Hypothalamus (tissue), 51 donors: Measurements from ENCODE around the gene SLC6A19.

Experiments
- DNase-seq, 51 donors: peaks; one replicate each; lab custom pipeline; 2025; lab: John Stamatoyannopoulos, UW

Gene SLC6A19

DNA sequence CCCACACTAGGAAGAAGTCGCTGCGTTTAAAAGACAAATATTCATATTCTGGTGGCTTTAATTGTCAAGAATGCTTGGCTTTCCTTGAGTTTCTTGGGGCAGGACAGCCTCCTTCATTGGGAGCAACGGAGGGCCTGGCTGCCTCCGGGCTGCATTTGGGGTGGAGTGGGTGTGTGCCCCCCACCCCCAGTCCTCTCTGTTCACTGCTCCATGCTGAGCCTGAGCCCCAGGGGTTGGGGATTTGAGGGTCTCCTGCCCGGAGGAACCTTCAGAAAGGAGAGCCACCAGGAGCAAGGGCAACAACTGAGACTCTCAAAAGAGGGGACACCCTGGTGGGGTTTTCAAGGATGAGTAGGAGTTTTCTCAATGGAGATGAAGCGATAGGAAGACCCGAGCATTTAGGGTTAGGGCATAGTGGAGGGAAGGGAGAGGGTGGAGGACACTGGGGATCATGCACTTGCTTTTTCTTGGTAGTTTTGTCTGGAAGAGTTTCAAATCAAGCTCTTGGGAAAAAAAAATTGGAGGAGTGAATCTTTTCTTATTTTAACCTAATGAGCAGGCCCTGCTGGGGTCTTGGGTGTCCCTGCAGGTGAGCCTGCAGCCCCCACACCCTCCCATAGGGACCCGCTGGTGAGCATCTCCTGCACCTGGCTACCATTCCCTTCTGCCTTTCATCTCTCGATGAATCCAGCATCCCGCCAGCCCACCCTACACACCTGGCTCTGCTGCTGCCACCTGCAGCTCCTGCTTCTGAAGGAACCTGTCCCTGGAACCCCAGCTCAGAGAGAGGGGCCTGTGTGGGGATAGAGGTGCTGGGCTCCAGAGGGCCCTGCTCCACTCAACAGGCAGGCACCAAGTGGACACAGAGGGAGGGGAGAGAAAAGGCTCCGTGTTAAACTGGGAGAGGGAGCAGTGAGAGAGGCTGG is 4.1 kb downstream of the SLC6A19 start:
- DNase-seq = no peak

DNA sequence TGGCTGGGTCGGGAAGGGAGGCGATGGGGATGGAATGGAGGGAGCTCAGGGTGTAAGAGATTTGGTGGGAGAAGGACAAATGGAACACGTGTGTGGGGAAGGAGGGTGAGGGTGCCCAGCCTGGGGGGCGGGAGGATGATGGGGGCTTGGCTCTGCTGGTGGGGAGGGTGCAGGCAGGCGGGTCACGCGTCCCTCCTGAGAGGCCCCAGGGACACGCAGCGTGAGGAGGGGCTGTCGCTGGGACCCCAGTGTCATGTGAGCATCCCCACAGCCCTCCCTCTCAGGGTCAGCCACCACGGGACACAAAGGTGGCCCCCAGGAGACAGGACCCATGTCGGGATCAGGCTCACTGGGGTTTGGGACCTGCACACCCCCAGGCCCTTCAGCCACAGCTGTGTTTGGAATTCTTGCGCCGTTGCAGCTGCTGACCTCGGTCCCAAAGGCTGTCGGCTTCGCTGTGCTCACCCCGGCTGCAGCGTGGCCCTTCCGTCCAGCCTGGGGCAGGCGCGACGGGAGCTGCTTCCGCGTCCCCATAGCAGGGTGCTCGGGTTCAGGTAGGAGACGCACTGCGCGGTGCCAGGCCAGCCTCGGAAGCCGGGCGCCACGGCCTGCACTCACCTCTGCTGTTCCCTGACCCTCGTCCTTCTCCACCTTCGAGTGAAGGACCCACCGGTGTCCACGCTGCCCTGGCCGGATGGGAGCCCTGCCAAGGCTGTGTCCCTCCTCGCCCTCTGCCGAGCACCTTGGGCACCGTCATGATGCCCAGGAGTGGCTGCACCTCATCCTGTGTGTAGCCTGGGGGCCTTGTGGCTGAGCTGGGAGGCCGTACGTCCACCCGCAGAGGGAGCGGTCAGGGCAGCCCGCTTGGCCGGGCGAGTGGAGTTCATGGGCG is 5.4 kb downstream of the SLC6A19 start:
- DNase-seq = no peak

DNA sequence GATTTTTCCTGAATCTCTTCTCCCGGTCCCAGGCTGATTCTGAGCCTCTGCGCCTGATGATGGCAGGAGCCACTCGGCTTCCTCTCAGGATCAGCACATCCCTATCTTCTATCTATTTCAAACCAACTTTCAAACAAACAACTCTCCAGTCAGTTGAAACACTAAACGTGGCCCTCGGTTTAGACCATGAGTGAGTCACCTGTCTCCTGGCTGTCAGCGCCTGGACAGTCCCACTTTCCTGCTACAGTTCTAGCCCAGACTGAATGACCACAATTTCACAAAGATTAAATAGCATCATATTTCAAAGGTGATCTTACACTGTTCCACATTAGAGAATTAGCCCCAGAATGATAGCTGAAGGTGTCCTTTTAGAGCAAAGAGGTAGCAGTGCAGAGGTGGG is 6.2 kb downstream of the SLC6A19 start:
- DNase-seq = no peak

DNA sequence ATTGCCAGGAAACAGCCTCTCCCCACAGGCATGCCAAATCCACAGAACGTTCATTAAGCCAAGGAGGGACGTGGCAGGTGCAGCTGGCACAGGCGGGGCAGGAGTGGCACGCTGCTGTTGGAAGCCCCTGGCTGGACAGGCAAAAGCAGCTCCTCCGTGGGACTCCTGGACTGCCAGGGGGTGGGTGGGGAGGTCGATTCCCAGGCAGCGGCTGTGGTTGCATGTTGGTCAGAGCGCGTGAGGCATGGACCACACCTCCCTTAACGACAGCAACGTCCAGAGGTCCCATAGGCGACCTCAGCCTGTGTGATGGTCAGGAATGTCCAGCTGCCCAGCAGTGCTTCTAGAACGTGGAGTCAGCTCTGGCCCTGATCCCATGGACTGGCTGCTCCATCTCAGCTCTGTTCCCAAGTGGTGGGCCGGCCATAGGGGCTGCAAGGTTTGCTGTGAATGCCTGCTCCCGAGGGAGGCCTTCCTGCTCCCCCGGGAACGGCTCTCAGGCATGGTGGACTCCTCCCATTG is 6.9 kb downstream of the SLC6A19 start:
- DNase-seq = no peak

DNA sequence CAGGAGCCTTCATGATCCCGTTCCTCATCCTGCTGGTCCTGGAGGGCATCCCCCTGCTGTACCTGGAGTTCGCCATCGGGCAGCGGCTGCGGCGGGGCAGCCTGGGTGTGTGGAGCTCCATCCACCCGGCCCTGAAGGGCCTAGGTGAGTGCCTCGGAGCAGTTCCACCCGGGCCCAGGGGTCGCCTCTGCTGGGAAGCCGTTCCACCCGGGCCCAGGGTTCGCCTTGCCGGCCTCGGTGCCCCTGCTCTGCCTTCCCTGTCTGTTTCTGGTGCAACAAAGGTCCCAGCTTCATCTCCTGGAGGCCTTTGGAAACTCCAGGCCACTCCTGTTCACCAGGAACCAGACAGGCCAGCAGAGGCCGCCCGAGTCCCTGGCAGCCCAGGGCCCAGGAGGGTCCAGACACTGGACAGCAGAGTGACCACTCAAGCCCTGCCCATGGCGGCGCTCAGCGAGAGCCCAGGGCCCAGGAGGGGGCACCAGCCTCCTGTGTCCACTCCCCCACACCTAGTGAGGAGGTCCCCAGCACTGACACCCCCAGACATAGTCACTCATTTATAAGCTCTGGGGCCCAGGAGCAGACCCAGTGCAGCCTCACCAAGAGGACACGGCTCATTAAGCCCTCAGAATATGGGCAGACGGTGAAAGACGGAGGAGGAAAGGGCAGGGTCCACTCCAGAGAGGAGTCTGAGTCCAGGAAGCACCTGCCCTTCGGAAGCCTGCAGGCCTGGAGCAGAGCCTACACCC is 7.5 kb downstream of the SLC6A19 start:
- no peak for DNase-seq

DNA sequence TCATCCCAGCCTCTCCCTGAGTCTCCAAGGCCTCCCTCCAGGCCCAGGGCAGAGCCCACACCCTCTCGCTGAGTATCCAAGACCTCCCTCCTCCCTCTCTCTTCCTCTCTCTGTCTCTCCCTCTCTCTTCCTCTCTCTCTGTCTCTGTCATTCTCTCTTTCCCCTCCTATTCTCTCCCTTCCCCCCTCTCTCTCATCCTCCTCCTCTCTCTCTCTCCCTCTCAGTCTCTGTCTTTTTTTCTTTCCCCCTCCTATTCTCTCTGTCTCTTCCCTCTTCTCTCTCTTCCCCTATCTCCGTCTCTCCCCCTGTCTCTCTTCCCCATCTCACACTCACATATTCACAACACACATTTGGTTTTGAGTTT is 8.1 kb downstream of the SLC6A19 start:
- DNase-seq = no peak

DNA sequence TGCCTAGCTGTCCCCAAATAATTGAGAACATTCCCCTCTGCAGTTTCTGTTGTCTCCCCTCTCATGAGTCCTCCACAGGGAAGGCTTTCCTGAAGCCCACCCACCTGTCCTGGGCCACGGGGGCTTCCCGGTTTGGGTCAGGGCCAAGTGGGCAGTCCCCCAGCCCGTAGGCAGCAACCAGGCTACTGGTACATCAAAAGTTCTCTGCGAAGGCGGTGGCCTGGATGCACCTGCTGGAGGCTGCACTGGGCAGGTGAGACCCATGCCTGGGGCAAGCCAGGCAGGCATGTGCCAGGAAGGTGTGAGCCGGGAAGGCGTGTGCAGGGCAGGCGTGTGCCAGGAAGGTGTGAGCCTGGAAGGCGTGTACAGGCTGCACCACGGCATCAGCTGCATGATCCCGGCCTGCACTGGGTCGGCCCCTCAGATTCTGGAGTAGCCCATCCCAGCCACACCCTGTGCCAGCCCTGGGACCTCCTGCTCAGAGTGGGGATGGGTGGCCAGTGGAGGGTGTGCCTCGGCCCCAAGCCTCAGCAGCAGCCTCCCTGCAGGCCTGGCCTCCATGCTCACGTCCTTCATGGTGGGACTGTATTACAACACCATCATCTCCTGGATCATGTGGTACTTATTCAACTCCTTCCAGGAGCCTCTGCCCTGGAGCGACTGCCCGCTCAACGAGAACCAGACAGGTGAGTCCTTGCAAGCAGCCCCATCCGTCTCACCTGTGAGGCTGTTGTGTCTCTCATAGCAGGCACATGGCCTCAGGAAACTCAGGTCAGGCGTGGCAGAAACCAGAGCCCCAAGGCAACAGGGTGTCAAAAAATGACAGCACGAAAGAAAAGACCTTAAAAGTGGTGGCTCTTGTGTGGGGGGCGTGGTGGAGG is 8.7 kb downstream of the SLC6A19 start:
- no peak for DNase-seq

DNA sequence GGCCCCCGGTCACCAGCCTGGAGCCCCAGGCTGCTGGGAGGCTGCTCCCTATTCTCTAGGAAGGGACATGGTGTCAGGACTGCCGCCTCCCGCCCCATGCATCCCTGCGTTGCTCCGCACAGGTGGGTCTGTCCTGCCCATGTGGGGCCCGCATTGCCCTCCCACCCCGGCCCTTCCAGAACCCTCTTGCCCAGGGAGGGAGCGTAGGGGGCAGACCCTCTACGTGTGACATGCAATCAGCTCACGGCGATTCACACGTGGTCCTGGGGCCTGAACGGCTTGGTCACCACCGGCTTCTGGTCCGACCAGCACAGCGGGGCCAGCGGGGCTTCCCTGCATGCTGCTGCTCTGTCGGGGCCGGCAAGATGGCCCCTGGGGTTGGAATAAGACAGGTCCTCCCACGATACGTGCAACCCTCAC is 9.4 kb downstream of the SLC6A19 start:
- DNase-seq = no peak

DNA sequence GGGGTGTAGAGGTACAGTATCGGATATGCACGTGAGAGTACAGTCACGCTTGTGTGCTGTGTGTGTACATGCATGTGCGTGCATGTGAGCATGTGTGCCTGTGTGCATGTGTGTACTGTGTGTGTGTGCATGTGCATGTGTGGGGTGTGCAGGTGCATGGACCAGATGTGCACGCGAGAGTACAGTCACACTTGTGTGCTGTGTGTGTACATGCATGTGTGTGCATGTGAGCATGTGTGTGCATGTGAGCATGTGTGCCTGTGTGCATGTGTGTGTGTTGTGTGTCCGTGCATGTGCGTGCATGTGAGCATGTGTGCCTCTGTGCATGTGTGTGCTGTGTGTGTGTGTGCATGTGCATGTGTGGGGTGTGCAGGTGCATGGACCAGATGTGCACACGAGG is 10.3 kb downstream of the SLC6A19 start:
- DNase-seq = no peak

DNA sequence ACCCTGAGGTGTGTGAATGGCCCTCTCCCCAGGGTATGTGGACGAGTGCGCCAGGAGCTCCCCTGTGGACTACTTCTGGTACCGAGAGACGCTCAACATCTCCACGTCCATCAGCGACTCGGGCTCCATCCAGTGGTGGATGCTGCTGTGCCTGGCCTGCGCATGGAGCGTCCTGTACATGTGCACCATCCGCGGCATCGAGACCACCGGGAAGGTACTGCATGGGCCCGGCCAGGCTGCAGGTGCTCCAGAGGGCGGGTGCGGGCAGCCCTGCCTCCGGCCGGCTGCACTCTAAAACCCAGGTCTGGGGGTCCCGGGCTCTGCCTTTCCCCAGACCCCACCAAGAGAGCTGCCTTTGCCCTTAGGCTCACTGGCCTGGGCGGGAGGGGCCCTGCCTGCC is 10.9 kb downstream of the SLC6A19 start:
- no peak for DNase-seq

DNA sequence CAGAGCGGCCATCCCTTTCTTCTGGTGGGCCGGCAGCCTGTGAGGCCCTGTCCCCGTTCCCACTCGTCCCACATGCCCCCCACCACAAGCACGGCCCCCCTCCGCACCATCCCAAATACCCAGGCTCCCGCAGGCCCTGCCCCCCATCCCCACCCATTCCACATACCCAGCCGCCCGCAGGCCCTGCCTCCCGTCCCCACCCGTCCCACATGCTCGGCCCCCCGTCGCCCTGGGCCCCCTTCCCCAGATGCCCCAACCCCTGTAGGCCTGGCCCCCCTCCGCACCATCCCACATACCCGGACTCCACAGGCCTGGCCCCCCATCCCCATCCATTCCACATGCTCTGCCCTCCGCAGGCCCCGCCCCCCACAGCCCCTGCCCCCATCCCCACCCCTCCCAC is 11.5 kb downstream of the SLC6A19 start:
- DNase-seq = no peak

DNA sequence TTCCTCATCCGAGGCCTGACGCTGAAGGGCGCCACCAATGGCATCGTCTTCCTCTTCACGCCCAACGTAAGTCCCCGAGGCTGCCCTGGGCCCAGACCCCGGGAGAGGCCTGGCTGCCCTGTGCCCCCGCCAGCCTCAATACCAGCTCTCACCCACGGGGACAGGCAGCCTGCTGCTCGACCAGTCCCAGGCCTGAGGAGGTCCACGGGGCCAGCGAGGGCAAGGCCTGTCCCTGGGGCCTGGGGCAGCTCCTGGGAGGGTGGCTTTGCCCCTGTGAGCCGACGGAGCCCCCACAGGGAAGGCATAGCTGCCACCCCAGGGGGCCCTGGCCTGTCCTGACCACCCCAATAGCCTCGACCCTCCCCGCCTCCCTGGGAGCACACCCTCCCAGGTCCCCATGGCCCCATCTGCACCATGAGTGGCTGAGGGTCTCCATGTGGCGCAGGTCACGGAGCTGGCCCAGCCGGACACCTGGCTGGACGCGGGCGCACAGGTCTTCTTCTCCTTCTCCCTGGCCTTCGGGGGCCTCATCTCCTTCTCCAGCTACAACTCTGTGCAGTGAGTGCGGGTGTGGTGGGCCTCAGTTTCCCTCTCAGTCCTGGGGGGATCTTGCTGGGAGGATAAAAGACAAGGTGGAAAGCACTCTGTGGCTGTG is 12.2 kb downstream of the SLC6A19 start:
- DNase-seq = no peak

DNA sequence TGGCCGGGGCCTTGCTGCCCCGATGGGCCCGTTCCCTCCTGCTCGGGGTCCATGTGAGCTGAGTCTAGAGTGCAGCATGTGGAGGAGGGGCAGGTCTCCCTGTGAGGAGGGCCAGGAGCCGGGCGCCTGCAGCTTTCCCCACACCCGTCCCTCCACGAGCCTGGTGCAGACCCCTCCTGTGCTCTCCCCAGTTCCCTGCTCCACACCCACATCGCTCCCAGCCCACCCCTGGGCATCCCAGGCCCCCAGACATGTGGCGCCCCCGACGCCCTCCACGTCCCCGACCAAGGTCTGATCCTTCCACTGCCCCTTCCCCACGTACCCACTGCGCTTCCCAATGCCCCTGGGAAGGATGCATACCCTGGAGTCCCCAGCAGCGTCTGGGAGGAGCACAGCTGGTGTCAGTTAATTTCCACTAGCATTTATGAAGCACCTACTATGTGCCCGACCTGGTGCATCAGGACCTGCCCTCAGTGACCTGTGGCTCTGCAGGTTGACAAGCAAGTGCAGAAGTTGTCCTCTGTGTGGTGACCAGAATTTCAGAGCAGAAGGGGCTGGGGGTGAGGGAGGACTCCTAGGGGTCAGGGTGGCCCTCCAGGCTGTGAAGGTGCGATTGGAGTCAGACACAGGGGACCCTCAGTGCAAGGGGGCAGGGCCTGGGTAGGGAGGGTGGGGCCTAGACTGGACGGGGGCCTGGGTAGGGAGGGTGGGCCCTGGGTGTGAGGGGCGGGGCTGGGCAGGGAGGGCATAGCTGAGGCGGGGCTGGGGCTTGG is 13.0 kb downstream of the SLC6A19 start:
- no peak for DNase-seq

DNA sequence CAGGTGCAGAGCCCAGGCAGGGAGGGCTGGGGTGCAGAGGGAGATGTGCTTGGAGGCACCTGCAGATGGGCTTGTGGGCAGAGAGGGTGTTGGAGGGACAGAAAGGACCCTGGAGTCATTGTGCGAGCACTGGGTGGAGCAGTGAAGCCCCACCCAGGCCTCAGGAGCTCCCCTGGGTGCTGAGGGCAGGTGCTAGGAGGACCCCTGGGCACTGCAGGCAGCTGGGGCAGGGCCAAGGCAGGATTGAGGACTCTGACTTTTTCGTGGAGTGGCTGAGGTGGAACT is 13.5 kb downstream of the SLC6A19 start:
- no peak for DNase-seq

DNA sequence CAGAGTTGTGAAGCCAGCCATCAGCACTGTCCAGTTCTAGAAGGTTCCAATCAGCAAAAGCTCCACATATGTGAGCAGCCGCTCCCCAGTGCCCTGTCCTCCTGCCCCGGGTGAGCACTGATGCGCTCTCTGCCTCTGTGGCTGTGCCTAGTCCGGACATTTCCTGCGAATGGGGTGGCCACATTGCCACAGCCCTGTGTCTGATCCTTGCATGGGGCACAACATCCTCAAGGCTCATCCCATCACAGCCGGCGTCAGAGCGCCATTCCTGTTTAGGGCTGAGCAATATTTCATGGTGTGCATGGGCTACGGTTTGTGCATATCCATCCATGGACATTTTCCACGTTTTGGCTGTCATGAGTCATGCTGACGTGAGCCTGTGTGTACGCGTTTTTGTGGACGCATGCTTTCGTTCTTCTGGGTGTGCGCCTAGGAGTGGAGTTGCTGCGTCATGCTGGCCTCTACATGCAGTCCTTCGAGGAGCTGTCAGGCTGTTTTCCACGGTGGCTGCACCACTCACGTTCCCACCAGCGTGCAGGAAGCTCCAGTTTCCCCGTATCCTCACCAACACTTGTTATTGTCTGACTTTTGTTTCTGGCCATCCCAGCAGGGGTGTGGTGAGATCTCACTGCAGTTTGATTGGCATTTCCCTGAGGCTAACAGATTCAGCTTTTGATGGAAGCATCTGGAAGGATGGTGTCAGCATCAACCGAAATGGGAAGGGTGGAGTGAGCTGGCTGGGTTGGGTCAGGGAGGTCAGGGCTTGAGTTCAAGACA is 14.1 kb downstream of the SLC6A19 start:
- no peak for DNase-seq

DNA sequence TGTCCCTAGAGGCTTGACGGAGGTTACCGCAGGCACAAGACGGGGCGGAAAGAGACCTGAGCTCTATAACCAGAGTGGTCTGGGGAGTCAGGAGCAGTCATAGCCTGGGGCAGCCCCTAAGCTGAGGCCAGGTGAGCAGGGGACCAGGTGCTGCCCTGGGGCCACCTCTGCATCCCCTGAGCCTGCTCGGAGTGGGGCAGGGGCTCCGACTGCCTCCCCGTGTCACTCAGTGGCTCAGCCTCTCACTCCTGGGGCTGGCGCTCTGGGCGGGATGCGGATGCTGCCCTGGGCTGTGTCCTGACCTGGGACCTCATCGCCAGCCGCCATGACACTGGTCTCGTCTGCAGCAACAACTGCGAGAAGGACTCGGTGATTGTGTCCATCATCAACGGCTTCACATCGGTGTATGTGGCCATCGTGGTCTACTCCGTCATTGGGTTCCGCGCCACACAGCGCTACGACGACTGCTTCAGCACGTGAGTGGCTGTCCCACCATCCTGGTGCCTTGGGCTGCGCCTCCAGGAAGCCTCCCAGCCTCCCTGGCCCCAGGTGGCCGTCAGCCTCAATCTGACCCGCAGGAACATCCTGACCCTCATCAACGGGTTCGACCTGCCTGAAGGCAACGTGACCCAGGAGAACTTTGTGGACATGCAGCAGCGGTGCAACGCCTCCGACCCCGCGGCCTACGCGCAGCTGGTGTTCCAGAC is 15.0 kb downstream of the SLC6A19 start:
- no peak for DNase-seq

DNA sequence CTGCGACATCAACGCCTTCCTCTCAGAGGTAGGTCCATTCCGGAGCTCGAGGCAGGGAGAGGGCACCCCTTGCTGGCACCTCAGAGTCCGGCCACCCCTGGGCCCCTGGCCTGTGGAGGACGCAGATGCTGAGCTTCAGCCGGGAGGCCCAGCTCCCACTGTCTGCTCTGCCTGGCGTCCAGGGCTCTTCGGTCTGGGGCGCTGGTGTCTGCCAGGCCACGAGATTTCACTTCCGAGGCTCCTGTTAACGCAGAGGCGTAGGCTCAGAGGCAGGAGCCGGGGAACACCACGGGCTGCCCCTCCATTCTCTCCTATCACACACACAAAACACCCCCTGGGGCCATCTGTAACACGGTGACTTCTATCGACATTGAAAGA is 15.5 kb downstream of the SLC6A19 start:
- DNase-seq = no peak
